Measurements from ENCODE around the gene YDJC. TPM values are rescaled to one million over a fixed set of nuclear protein-coding genes. Genes with fewer than 3 reads are reported as not detected.
A peak's percentile ranks its signal among the peaks of the same experiment; 100 is the strongest.

The YDJC gene
- total and polyA plus RNA-seq, 2 of the 13 experiments (the other 11 are each of a cell fraction or from before 2014, with no cell fraction given): 15.3 to 32.0 TPM

DNA sequence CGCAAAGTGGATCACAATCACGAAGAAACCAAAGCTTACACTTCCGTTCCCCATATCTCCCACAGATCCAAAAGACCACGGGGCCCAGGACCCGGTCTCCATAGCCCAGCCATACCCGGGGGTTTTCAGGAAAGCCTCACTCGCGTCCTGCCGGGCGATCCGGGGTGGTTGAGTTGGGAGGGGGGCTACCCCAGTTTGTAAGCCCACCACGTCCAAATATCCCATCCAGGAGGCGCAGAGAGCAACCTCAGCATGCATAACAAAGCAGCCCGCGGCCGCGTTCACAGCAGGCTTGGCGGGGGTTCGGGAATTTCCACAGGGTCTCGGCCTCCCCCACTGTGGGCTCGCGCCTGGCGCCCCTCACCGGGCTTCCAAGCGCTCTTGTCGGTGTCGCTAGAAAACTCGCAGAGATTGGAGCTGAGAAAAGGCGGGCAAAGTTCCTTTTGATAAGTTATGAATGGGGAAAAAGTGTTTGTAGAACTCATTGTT lies 21.7 kb upstream of the YDJC start (continued):
- TF ChIP-seq AGO2 (optimal IDR thresholded peaks at IDR 0.05; ENCODE audit: low read depth, low read length) (peak; percentile 76), PHB2 (IDR thresholded peaks at IDR 0.05; ENCODE audit: partially characterized antibody) (no peak), ZNF563 (CRISPR knock-in tag; IDR thresholded peaks at IDR 0.05) (no peak), ZNF589 (CRISPR knock-in tag; conservative IDR thresholded peaks at IDR 0.05) (no peak), FLYWCH1 (CRISPR knock-in tag; IDR thresholded peaks at IDR 0.05) (no peak), ZNF747 (CRISPR knock-in tag; IDR thresholded peaks at IDR 0.05; ENCODE audit: borderline replicate concordance) (no peak), ZNF570 (CRISPR knock-in tag; IDR thresholded peaks at IDR 0.05; ENCODE audit: borderline replicate concordance) (no peak), TAF1 (CRISPR knock-in tag; IDR thresholded peaks at IDR 0.05) (peak; percentile 4; the same call in 1 of the 2 replicates), NCOA5 (CRISPR knock-in tag; IDR thresholded peaks at IDR 0.05) (no peak), ZNF326 (CRISPR knock-in tag; IDR thresholded peaks at IDR 0.05; ENCODE audit: borderline replicate concordance) (no peak), HMG20A (CRISPR knock-in tag; IDR thresholded peaks at IDR 0.05; ENCODE audit: borderline replicate concordance) (no peak), AHR (CRISPR knock-in tag; IDR thresholded peaks at IDR 0.05) (no peak), SP140L (CRISPR knock-in tag; IDR thresholded peaks at IDR 0.05; ENCODE audit: borderline replicate concordance) (no peak), FOXC1 (CRISPR knock-in tag; IDR thresholded peaks at IDR 0.05; ENCODE audit: borderline replicate concordance) (no peak), ATAD3A (CRISPR knock-in tag; IDR thresholded peaks at IDR 0.05) (no peak), MNT (IDR thresholded peaks at IDR 0.05) (no peak)
- TF ChIP-seq, protein P1, sequence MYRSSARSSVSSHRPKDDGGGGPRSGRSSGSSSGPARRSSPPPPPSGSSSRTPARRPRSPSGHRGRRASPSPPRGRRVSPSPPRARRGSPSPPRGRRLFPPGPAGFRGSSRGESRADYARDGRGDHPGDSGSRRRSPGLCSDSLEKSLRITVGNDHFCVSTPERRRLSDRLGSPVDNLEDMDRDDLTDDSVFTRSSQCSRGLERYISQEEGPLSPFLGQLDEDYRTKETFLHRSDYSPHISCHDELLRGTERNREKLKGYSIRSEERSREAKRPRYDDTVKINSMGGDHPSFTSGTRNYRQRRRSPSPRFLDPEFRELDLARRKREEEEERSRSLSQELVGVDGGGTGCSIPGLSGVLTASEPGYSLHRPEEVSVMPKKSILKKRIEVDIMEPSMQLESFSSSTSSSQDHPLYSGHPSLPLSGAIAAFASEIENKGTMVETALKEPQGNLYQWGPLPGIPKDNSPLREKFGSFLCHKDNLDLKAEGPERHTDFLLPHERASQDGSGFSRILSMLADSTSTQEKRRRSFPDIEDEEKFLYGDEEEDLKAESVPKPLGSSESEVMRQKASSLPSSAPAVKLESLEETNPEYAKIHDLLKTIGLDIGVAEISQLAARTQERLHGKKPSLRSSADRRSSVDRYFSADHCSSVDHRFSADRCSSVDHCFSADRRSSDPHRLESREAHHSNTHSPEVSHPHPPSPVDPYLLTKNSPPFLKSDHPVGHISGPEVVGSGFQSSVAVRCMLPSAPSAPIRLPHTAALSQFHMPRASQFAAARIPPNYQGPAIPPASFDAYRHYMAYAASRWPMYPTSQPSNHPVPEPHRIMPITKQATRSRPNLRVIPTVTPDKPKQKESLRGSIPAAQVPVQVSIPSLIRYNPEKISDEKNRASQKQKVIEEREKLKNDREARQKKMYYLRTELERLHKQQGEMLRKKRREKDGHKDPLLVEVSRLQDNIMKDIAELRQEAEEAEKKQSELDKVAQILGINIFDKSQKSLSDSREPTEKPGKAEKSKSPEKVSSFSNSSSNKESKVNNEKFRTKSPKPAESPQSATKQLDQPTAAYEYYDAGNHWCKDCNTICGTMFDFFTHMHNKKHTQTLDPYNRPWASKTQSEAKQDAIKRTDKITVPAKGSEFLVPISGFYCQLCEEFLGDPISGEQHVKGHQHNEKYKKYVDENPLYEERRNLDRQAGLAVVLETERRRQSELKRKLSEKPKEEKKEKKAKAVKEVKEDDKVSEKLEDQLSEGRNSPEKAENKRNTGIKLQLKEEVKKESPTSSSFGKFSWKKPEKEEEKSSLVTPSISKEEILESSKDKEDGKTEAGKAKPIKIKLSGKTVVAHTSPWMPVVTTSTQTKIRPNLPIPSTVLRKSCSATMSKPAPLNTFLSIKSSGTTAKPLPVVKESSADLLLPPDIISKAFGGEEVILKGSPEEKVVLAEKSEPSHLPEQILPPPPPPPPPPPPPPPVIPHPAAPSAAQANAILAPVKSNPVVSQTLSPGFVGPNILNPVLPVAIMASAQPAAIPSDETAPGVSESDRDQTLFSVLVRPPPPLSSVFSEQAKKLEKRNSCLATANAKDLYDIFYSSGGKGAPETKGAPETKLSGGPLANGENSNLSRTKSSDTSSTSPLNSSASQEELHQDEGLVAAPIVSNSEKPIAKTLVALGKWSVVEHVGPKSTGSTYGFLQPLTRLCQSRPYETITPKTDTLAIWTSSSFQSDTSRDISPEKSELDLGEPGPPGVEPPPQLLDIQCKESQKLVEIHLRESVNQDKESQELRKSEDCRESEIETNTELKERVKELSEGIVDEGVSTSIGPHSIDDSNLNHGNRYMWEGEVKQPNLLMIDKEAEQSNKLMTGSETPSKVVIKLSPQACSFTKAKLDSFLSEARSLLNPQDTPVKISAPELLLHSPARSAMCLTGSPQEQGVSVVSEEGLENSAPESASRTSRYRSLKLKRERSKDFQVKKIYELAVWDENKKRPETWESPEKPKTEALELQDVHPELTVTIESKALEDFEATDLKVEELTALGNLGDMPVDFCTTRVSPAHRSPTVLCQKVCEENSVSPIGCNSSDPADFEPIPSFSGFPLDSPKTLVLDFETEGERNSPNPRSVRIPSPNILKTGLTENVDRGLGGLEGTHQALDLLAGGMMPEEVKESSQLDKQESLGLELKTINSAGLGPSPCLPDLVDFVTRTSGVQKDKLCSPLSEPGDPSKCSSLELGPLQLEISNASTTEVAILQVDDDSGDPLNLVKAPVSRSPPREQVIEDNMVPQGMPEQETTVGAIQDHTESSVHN (CRISPR knock-in tag; IDR thresholded peaks at IDR 0.05): no peak
- TF ChIP-seq, protein P2, sequence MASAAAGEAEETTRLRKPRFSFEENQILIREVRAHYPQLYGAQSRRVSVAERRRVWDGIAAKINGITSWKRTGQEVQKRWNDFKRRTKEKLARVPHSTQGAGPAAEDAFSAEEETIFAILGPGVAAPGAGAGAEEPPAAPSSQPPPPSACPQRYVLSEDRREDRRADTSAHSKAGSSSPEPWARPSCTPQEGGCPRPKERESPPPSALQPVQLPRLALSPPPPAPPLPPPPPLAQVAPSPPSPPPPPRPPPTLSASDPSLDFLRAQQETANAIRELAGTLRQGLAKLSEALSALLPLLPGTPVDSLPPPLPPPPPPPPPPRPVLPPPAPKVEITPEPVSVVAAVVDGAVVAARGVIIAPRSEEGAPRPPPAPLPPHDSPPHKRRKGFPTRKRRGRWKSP (CRISPR knock-in tag; IDR thresholded peaks at IDR 0.05): no peak
- TF ChIP-seq, protein P3, sequence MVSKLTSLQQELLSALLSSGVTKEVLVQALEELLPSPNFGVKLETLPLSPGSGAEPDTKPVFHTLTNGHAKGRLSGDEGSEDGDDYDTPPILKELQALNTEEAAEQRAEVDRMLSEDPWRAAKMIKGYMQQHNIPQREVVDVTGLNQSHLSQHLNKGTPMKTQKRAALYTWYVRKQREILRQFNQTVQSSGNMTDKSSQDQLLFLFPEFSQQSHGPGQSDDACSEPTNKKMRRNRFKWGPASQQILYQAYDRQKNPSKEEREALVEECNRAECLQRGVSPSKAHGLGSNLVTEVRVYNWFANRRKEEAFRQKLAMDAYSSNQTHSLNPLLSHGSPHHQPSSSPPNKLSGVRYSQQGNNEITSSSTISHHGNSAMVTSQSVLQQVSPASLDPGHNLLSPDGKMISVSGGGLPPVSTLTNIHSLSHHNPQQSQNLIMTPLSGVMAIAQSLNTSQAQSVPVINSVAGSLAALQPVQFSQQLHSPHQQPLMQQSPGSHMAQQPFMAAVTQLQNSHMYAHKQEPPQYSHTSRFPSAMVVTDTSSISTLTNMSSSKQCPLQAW (CRISPR knock-in tag; IDR thresholded peaks at IDR 0.05): peak; percentile 45; the same call in 1 of the 2 replicates
